K562 (cell line): ENCODE measurements around the gene TMEM129. TPM values are rescaled to one million over a fixed set of nuclear protein-coding genes. Genes with fewer than 3 reads are reported as not detected.
A peak's percentile ranks its signal among the peaks of the same experiment; 100 is the strongest.

Experiments used
- AFF4 ChIP-seq: sonication (generic); formaldehyde crosslinking; IDR thresholded peaks from 2 replicates; pipeline ENCODE4 v1.8.0; 2023; ENCODE audit warnings: mild to moderate bottlenecking, missing genetic modification reagents
- CAMTA2 ChIP-seq: fragments of 250-450 bp; sonication (Bioruptor Pico); conservative IDR thresholded peaks from 2 replicates; pipeline ENCODE4 v1.5.1; 2022
- CEBPG ChIP-seq, 3 experiments: fragments of 200-800 bp in 1 of 3; sonication (Bioruptor generic) in 1 of 3; sonication (generic) in 1 of 3; formaldehyde crosslinking in 1 of 3; IDR thresholded peaks in 2 of 3; conservative IDR thresholded peaks in 1 of 3; 2 replicates each; pipeline versions ENCODE4 v1.6.1 to v1.8.0; 2016 to 2022; ENCODE audit warnings: missing compliant biosample characterization in 2 of 3, missing genetic modification characterization in 2 of 3, mild to moderate bottlenecking in 1 of 3, missing genetic modification reagents in 1 of 3
- ESRRB ChIP-seq: fragments of 250-450 bp; sonication (Bioruptor Pico); IDR thresholded peaks from 2 replicates; pipeline ENCODE4 v1.5.0; 2020; ENCODE audit warnings: mild to moderate bottlenecking, moderate library complexity, borderline replicate concordance
- FOXA3 ChIP-seq, 2 experiments: fragments of 450-650 bp in 1 of 2; sonication (generic) in 1 of 2; formaldehyde crosslinking; IDR thresholded peaks in 1 of 2; conservative IDR thresholded peaks in 1 of 2; 2 replicates each; pipeline versions ENCODE4 v1.4.0 to v1.8.0; 2020 to 2022; ENCODE audit warnings: mild to moderate bottlenecking in 2 of 2, missing genetic modification reagents in 1 of 2
- KLF16 ChIP-seq: IDR thresholded peaks from 2 replicates; pipeline ENCODE4 v1.6.1; 2016; ENCODE audit warnings: antibody characterized with exemption
- MTF1 ChIP-seq: fragments of 250-450 bp; sonication (Bioruptor Pico); IDR thresholded peaks from 2 replicates; pipeline ENCODE4 v1.9.0; 2021; ENCODE audit warnings: moderate library complexity, mild to moderate bottlenecking, inconsistent platforms, borderline replicate concordance
- NR4A1 ChIP-seq, 2 experiments: fragments of 250-450 bp in 1 of 2; fragments of 450-650 bp in 1 of 2; sonication (Bioruptor Pico) in 1 of 2; IDR thresholded peaks; 2 replicates each; pipeline versions ENCODE4 v1.4.0 to v1.6.1; 2016 to 2020; ENCODE audit warnings: mild to moderate bottlenecking in 2 of 2, missing compliant biosample characterization in 1 of 2, missing genetic modification characterization in 1 of 2, moderate library complexity in 1 of 2
- PHTF2 ChIP-seq: fragments of 250-450 bp; sonication (Bioruptor Pico); IDR thresholded peaks from 2 replicates; pipeline ENCODE4 v1.5.0; 2021; ENCODE audit warnings: mild to moderate bottlenecking
- PURB ChIP-seq: sonication (generic); formaldehyde crosslinking; IDR thresholded peaks from 2 replicates; pipeline ENCODE4 v1.9.0; 2021; ENCODE audit warnings: low read depth, mild to moderate bottlenecking, missing genetic modification reagents
- RAD51 ChIP-seq: fragments of 450-650 bp; IDR thresholded peaks from 2 replicates; pipeline ENCODE4 v1.7.1; 2016; ENCODE audit warnings: low read depth, mild to moderate bottlenecking, borderline replicate concordance
- SETDB1 ChIP-seq: IDR thresholded peaks from one replicate; pipeline ENCODE4 v1.6.1; 2012; ENCODE audit warnings: low read length, control low read depth, inconsistent platforms
- SUPT5H ChIP-seq: fragments of 450-650 bp; IDR thresholded peaks from 2 replicates; pipeline ENCODE4 v1.6.1; 2016
- THRAP3 ChIP-seq: fragments of 450-650 bp; IDR thresholded peaks from 2 replicates; pipeline ENCODE4 v1.6.1; 2016; ENCODE audit warnings: mild to moderate bottlenecking, inconsistent platforms, borderline replicate concordance
- ZNF175 ChIP-seq: fragments of 200-800 bp; sonication (Bioruptor generic); IDR thresholded peaks from 2 replicates; pipeline ENCODE4 v1.6.1; 2016; ENCODE audit warnings: low read depth, mild to moderate bottlenecking, missing genetic modification characterization, missing compliant biosample characterization
- ZNF589 ChIP-seq: fragments of 200-800 bp; sonication (Bioruptor generic); IDR thresholded peaks from 2 replicates; pipeline ENCODE4 v1.6.1; 2016; ENCODE audit warnings: low read depth, missing genetic modification characterization, missing compliant biosample characterization
- polyA plus RNA-seq, 8 experiments: library from polyadenylated mRNA; depleted of rRNA in 4 of 8; stranded (reverse) in 5 of 8; unstranded in 3 of 8; fragments of >200 nt; fragmentation: Nextera tagmentation in 2 of 8; fragmentation: Illumina TruSeq in 1 of 8; extraction: Ambion mirVana in 2 of 8; extraction: Trizol in 1 of 8; gene quantifications; 2 replicates each; pipeline versions ENCODE4 v1.2.1 to v1.2.3, GENCODE V29; 2011 to 2014; ENCODE audit warnings: inconsistent platforms in 1 of 8, missing spikeins in 1 of 8
- total RNA-seq, 7 experiments: library from RNA; depleted of rRNA in 6 of 7; stranded (reverse); fragments of >200 nt in 6 of 7; fragmentation: Illumina TruSeq in 2 of 7; extraction: Trizol in 2 of 7; gene quantifications; 2 replicates each; pipeline versions ENCODE4 v1.2.1 to v1.2.3, GENCODE V29; 2011 to 2021; ENCODE audit warnings: low replicate concordance in 1 of 7

Gene TMEM129
- total and polyA plus RNA-seq, 9 of the 15 experiments (the other 6 are each of a cell fraction or from before 2014, with no cell fraction given), result 0.34 to 47.2 (median 18.8) TPM

- peak; percentile 64; the same call in 1 of the 2 replicates for TF ChIP-seq AFF4
- TF ChIP-seq ESRRB, result no peak
- no peak for TF ChIP-seq PURB
- TF ChIP-seq PHTF2 (CRISPR knock-in tag), result no peak
- TF ChIP-seq SUPT5H, result peak; percentile 48; the same call in 1 of the 2 replicates
- no peak for TF ChIP-seq KLF16
- 0 out of 2 replicates have a peak, but pooled peaks have one; percentile 5 for TF ChIP-seq CEBPG (CRISPR knock-in tag; IDR thresholded peaks at IDR 0.05)
- no peak for TF ChIP-seq CEBPG (tag; conservative IDR thresholded peaks at IDR 0.05 in 1 of 2, IDR thresholded peaks at IDR 0.05 in 1 of 2)
- TF ChIP-seq THRAP3, result no peak
- no peak for TF ChIP-seq NR4A1 (CRISPR knock-in tag; IDR thresholded peaks at IDR 0.05)
- TF ChIP-seq NR4A1 (tag; IDR thresholded peaks at IDR 0.05), result no peak
- TF ChIP-seq MTF1 (CRISPR knock-in tag), result no peak
- no peak for TF ChIP-seq FOXA3 (CRISPR knock-in tag; conservative IDR thresholded peaks at IDR 0.05 in 1 of 2, IDR thresholded peaks at IDR 0.05 in 1 of 2)
- TF ChIP-seq ZNF175, result no peak
- no peak for TF ChIP-seq RAD51
- no peak for TF ChIP-seq CAMTA2 (CRISPR knock-in tag)
- TF ChIP-seq ZNF589 (CRISPR knock-in tag), result no peak
- TF ChIP-seq SETDB1, result peak; percentile 5
Measured at GRCh38 chr4:1713003-1713851, 7.9 kb downstream of the TMEM129 start (continued).
